Effector memory CD4-positive, alpha-beta T cell (primary cell): ENCODE data around the gene PHACTR3.

ENCODE experiments used
- DNase-seq, 3 donors: peaks; one replicate each; pipeline ENCODE4 v3.0.0-alpha.2; 2020
- H3K27ac ChIP-seq: 2 replicates; pipeline ENCODE4 v1.7.0; 2013; ENCODE audit warnings: mild to moderate bottlenecking, low read length, moderate library complexity; ENCODE audit not compliant: insufficient read depth, poor library complexity, severe bottlenecking
- H3K27me3 ChIP-seq: replicated peaks from 2 replicates; pipeline ENCODE4 v1.7.0; 2013; ENCODE audit warnings: mild to moderate bottlenecking, low read length; ENCODE audit not compliant: insufficient read depth, control insufficient read depth, poor library complexity, severe bottlenecking
- H3K36me3 ChIP-seq: 2 replicates; pipeline ENCODE4 v1.7.0; 2013; ENCODE audit warnings: mild to moderate bottlenecking, low read length, moderate library complexity; ENCODE audit not compliant: control insufficient read depth, insufficient read depth
- H3K4me1 ChIP-seq: 2 replicates; pipeline ENCODE4 v1.7.0; 2013; ENCODE audit warnings: low read length, mild to moderate bottlenecking; ENCODE audit not compliant: control insufficient read depth, insufficient read depth, poor library complexity, severe bottlenecking
- H3K4me3 ChIP-seq: 2 replicates; pipeline ENCODE4 v1.7.0; 2013; ENCODE audit warnings: low read length, low read depth, mild to moderate bottlenecking; ENCODE audit not compliant: insufficient read depth, poor library complexity, severe bottlenecking
- H3K9me3 ChIP-seq: 2 replicates; pipeline ENCODE4 v1.7.0; 2013; ENCODE audit warnings: mild to moderate bottlenecking, low read length, moderate library complexity; ENCODE audit not compliant: control insufficient read depth

Gene PHACTR3

DNA sequence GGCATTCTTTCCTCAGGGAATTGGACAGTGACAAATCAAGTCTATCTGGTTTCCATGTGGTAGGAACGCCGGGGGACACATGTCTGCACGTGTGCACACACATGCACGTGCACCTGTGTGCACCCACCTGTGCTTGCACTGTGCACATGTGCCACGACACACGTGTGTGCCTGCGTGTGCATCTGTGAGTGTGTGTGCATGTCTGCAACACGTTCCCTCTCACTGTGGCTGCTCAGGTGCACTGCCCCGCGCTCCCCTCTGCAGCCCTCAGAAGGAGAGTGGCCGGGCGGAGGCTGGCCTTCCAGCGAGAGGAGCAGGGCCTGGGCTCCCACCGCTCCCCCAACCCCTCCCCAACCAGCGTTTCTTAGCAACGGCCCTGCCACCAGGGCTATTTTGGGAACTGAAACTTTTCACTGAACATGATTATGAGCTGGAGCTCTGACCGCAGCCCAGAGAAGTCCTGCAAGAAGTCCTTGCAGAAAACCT is 147.8 kb downstream of the PHACTR3 start:
- no peaks in the 10 kb centered on the region for H3K9me3 ChIP-seq
- no peak overlapping the region for H3K4me3 ChIP-seq
- H3K27me3 ChIP-seq = no peaks in the 10 kb centered on the region
- no peaks in the 10 kb centered on the region for H3K36me3 ChIP-seq
- no peaks in the 10 kb centered on the region for H3K4me1 ChIP-seq
- no peak overlapping the region for H3K27ac ChIP-seq
- no peak for DNase-seq

DNA sequence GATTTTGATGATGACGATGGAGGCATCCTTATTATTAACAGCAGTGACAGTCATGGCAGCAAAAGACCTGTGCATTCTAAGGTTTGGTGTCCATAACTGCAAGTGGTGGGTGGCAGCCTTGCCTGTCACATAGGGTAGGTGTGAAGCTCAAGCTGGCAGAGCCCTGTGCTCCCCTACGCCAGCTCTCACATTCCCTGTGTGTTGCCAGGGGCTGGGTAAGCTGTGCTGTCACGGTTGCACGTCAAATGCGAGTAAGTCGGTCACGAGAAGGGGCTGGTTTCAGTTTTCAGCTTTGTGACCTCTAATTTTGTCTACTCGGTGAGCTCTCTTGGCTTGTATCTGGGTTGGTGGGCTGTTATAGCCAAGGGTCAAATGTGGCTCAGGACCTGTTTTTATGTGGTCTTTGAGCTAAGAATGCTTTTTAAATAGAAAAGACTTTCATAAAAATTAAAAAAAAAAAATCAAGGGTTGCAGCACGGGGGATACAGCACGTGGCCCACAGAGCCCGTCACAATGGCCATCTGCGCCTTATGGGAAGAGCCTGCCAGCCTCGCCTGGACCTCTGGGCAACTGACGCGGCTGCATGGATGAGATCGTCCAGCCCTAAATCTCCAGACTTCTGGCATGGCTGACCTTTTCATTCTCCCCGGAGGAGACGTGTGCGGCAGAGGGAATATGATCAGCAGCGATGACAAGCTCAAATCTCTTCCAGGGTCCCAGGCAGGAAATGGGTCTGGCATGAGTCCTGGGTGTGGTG is 148.5 kb downstream of the PHACTR3 start:
- Histone ChIP-seq H3K9me3 (no peaks in the 10 kb centered on the region), H3K4me1 (no peaks in the 10 kb centered on the region), H3K27me3 (no peaks in the 10 kb centered on the region), H3K27ac (no peak overlapping the region), H3K36me3 (no peaks in the 10 kb centered on the region), H3K4me3 (no peak overlapping the region)
- DNase-seq = no peak

- DNase-seq = no peak
- Histone ChIP-seq H3K4me3 (no peak overlapping the region), H3K36me3 (no peaks in the 10 kb centered on the region), H3K4me1 (no peaks in the 10 kb centered on the region), H3K9me3 (no peaks in the 10 kb centered on the region), H3K27me3 (no peaks in the 10 kb centered on the region), H3K27ac (no peak overlapping the region)
These were observed 149.5 kb downstream of the PHACTR3 start for GRCh38 chr20:59753836-59754235.

DNA sequence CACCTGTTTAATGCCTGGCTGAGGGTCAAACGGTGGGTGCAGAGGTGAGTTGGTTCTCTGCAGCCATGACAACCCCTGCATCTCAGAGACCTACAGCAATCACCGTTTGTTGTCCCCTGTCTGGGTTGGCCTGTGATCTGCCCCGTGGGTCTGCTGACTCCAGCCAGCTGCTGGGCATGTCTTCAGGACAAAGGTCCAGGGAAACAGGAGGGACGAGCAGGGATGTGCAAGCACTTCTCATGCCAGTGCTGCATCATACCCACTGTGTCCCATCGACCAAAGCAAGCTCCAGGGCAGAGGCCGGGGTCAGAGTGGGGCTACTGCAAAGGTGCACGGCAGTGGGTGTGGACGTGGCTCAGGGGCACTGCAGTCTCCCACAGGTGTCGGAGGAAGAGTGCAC is 150.2 kb downstream of the PHACTR3 start:
- Histone ChIP-seq H3K4me3 (no peak overlapping the region), H3K27ac (no peak overlapping the region), H3K9me3 (no peaks in the 10 kb centered on the region), H3K4me1 (no peaks in the 10 kb centered on the region), H3K36me3 (no peaks in the 10 kb centered on the region), H3K27me3 (no peaks in the 10 kb centered on the region)
- no peak for DNase-seq

DNA sequence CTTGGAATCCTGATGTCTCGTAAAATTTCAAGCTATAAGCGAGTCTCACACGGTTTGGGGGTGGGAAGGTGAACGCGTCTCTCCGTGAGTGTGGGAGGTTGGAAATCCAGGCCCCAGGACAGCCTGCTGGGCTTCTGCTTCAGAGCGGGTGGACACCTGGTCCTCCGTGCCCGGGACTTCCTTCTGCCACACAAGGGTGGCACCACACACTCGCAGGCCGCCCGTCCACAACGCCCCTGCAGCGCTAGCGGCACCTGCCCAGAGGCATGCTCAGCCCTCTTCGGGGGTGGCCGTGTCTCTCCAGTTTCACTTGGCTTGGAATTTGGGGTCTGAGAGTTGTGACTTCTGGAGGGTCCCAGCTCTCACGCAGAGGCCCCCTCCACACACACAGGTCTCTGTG is 151.9 kb downstream of the PHACTR3 start:
- no peaks in the 10 kb centered on the region for H3K4me1 ChIP-seq
- H3K36me3 ChIP-seq = no peaks in the 10 kb centered on the region
- H3K27me3 ChIP-seq = no peaks in the 10 kb centered on the region
- no peak overlapping the region for H3K4me3 ChIP-seq
- H3K27ac ChIP-seq = no peak overlapping the region
- DNase-seq = no peak
- H3K9me3 ChIP-seq = no peaks in the 10 kb centered on the region

GRCh38 chr20:59764037-59764436 is 159.7 kb downstream of the PHACTR3 start:
- DNase-seq = no peak
- no peak overlapping the region for H3K27ac ChIP-seq
- no peaks in the 10 kb centered on the region for H3K9me3 ChIP-seq

DNA sequence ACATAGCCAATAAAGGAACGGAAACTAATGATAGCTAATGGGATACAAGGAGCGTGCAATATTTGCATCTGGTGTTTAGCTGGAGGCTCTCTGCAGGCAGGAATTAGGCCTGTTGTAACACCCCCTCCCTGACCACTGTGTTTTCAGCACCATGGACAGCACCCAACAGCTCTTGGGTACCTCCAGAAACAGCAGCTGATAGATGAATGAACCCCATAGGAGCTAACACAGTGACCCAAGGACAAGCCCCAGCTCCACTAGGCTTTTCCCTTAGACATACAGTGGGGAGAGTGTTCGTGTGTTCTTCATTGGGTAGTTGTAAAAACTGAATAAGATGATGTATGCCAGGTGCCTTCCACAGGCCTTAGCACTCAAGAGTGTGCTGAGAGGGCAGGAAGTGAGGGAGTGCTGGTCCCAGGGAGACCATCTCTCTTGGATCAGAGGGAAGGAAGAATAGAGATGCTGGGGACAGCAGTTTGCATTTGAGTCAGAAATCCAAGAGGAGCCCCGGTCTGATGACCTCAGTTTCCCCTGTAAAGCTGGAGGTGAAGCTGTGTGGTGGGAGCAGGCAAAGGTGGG is 161.3 kb downstream of the PHACTR3 start:
- no peak overlapping the region for H3K27ac ChIP-seq
- H3K9me3 ChIP-seq = no peaks in the 10 kb centered on the region
- H3K4me1 ChIP-seq = no peaks in the 10 kb centered on the region
- DNase-seq = no peak
- H3K27me3 ChIP-seq = no peaks in the 10 kb centered on the region
- H3K36me3 ChIP-seq = no peaks in the 10 kb centered on the region
- H3K4me3 ChIP-seq = no peak overlapping the region

More at GRCh38 chr20:59764037-59764436, 159.7 kb downstream of the PHACTR3 start:
- H3K36me3 ChIP-seq = no peaks in the 10 kb centered on the region
- no peaks in the 10 kb centered on the region for H3K27me3 ChIP-seq
- H3K4me1 ChIP-seq = no peaks in the 10 kb centered on the region
- no peak overlapping the region for H3K4me3 ChIP-seq

- H3K4me1 ChIP-seq = no peaks in the 10 kb centered on the region
- no peak for DNase-seq
- no peaks in the 10 kb centered on the region for H3K36me3 ChIP-seq
- no peak overlapping the region for H3K4me3 ChIP-seq
- H3K9me3 ChIP-seq = no peaks in the 10 kb centered on the region
- no peak overlapping the region for H3K27ac ChIP-seq
- H3K27me3 ChIP-seq = no peaks in the 10 kb centered on the region
These were observed 163.3 kb downstream of the PHACTR3 start for GRCh38 chr20:59767656-59768055.

GRCh38 chr20:59770270-59770669 is 165.9 kb downstream of the PHACTR3 start:
- no peaks in the 10 kb centered on the region for H3K27me3 ChIP-seq
- H3K4me3 ChIP-seq = no peak overlapping the region
- no peaks in the 10 kb centered on the region for H3K4me1 ChIP-seq
- no peak for DNase-seq
- H3K36me3 ChIP-seq = no peaks in the 10 kb centered on the region
- H3K9me3 ChIP-seq = no peaks in the 10 kb centered on the region
- no peak overlapping the region for H3K27ac ChIP-seq

DNA sequence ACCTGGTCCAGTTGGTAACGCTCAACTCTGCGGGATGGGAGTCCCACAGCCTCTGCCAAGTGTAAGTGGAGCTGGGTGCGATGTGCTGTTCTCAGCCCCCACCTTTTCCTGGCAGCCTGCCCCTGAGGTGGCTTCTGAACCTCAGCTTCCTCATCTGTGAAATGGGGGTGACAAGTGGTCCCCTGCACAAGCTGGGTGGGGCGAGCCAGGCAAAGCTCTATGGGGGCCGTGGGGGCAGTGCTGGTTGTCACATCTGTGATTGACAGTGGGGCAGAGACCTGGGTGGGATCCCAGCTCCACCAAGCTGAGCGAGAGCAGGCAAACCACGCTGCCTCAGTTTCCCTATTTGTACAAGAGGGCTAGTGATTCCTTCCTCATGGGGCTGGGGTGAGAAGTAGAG is 166.5 kb downstream of the PHACTR3 start:
- no peaks in the 10 kb centered on the region for H3K4me1 ChIP-seq

More for the DNA sequence above, 166.5 kb downstream of the PHACTR3 start:
- no peak for DNase-seq
- Histone ChIP-seq H3K27ac (no peak overlapping the region), H3K4me3 (no peak overlapping the region), H3K36me3 (no peaks in the 10 kb centered on the region), H3K27me3 (no peaks in the 10 kb centered on the region), H3K9me3 (no peaks in the 10 kb centered on the region)
